ENCODE results near the gene GCSH.

Gene GCSH

DNA sequence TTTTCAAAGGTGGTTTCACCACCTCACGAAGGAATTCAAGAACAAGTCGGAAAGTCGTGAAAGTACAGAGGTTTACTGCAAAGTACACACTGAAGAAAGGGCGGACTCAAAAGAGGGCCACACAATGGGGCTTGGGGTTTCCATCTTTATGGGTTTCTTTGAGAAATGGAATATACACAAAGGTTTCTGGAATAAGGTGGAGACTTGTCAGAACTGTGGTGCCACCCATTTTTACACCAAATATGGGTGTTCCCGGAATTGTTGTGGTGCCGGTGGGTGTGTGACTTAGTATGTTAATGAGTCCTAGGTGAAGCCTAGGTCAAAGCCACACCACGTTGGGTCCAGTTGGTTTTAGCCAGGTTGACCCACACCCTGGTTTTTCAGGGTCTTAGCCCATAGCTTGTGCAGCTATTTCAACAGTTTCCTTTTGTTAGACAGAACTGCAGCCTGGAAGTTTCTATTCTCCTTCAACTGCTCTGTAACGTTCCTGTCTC, 567 bp upstream of the GCSH start:
- TF ChIP-seq, protein P1, sequence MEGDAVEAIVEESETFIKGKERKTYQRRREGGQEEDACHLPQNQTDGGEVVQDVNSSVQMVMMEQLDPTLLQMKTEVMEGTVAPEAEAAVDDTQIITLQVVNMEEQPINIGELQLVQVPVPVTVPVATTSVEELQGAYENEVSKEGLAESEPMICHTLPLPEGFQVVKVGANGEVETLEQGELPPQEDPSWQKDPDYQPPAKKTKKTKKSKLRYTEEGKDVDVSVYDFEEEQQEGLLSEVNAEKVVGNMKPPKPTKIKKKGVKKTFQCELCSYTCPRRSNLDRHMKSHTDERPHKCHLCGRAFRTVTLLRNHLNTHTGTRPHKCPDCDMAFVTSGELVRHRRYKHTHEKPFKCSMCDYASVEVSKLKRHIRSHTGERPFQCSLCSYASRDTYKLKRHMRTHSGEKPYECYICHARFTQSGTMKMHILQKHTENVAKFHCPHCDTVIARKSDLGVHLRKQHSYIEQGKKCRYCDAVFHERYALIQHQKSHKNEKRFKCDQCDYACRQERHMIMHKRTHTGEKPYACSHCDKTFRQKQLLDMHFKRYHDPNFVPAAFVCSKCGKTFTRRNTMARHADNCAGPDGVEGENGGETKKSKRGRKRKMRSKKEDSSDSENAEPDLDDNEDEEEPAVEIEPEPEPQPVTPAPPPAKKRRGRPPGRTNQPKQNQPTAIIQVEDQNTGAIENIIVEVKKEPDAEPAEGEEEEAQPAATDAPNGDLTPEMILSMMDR (IDR thresholded peaks at IDR 0.05), result no peak

DNA sequence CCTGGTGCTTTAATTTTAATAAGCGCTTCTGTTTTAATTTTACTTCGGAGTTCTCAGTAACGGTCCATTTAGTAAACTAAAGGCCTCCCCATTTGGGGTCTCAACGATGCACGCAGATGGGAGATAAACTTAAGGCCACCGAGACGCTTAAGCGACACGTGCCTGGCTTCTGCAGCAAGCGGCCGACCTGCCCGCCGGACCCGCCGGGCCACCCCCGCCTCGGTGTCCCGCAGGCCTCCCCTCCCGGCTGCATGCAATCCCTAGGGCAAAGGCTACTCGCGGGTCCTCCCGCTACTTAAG, 592 bp downstream of the GCSH start:
- TF ChIP-seq, protein P1 (IDR thresholded peaks at IDR 0.05), result no peak

DNA sequence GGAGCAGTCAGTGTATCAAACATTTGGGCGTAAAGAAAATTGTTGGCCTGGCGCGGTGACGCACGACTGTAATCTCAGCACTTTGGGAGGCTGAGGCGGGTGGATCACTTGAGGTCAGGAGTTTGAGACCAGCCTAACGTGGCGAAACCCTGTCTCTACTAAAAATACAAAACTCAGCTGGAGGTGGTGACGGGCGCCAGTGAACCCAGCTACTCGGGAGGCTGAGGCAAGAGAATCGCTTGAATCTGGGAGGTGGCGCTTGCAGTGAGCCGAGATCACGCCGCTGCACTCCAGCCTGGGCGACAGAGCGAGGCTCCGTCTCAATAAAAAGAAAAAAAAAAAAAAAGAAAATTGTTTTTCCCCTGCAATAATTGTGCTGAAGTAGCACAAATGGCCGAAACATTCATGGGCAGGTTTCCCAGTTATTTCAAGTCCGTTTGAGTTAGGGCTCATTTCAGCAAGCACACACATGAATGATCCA, 1.4 kb downstream of the GCSH start:
- TF ChIP-seq, protein P1 (IDR thresholded peaks at IDR 0.05), result no peak

DNA sequence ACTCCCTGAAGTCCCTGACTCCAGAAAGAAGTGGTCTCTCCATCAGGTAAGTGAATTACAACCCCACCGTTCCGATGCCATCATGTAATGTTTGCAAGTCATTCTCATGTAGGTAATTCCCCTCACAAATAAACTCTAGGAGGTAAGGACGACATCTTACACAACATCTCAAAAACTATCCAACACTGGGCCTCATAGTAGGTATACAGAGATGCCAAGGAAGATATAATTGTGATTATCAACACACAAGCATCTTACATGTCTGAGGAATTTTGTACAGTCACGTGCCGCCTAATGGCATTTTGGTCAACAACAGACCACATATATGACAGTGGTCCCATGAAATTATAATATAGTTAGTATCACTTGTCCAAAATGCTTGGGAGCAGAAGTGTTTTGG, 7.4 kb downstream of the GCSH start:
- TF ChIP-seq, protein P1 (IDR thresholded peaks at IDR 0.05), result no peak

DNA sequence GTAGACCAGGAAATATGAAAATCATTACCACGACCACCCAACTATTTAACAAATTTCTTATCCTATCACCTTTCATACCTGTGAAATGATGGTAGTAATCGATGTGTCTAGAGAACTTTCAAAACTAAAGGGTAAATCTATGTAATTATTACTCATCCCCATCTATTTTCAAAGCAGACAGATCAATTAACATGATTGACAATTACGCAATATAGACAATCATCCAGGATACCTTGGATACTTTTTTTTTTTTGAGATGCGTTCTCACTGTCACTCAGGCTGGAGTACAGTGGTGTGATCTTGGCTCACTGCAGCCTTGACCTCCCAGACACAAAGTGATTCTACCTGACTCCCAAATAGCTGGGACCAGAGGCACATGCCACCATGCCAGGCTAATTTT, 15.2 kb downstream of the GCSH start:
- TF ChIP-seq, protein P1 (IDR thresholded peaks at IDR 0.05), result no peak

DNA sequence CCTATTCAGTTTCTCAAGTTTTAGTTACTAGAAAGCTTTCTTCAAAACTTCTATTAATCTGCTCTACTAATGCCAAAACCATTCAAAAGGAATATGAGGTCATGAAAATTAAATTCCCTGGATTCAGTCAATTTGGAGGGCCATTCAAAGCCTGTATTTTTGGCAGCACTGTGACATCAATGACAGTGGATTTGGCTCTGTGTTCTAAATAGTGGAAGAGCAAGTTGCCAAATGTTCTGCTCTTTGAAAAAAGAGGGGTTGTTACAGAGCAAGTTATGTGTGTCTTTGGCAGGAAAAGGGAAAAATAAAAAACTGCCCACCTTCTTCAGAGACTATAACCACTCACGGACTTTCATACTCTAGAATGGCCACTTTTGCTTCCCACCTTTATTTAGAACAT, 16.0 kb downstream of the GCSH start:
- TF ChIP-seq, protein P1 (IDR thresholded peaks at IDR 0.05), result no peak

DNA sequence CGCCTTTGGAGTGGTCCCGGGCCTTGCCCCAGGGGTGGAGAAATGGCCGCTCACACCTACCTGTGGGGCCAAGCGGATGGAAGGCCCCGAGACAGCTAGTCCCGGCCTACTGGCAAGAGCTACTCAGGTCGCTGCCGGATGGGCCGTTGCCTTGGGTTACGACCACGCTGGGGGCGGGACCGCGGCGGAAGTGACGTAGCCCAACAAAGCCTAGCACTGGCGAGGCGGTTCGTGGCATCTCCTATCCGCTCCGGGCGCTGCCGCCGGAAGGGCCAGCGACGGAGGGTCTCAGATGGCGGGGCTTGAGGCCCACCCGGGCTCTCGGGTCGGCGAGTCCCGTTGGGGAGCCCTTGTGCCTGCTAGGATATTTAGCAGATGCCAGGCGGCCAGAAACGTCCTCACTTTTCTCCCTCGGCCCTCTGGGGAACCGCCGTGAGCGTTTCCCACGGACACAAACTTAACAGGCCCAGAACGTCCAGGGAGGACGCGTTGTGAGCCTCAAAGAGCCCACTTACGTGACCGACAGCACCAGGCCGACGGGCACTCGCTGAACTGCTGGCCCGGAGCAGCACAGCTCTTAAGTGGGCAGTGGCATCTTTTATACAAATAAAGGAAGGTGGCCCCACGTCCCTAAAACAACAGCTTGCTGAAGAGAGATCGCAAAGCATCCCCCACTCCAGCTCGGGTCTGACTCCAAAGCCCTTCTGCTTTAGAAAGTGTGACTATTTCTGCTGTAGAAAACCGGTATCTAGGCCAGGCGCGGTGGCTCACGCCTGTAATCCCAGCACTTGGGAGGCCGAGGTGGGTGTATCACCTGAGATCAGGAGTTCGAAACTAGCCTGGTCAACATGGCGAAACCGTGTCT, 18.9 kb downstream of the GCSH start, which contains the start of gene C16orf46:
TSS of gene C16orf46 (minus strand) at position 163 of the 865 bp plus-strand sequence. CDS start 13,283 bp downstream, outside the sequence.
- TF ChIP-seq, protein P1 (IDR thresholded peaks at IDR 0.05), result no peak
